ENCODE measurements around the gene GOLGA3.

DNA sequence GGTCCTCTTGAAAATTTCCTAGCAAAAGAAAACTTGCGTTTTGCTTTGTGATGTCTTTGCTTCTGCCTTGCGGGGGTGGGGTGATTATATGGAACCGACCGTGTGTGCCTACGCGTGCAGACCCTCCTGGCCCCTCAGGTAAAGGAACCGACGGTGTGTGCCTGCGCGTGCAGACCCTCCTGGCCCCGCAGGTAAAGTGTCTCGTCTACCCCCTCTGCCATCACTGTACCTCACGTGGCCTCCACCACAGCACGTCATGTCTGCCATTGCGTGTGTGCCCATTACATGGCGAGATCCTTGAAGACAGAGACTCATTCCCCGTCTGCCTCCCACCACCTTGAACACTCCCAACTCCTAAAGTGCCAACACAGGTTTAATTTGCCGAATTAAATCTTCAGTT lies 3.6 kb downstream of the GOLGA3 start:
- TF ChIP-seq, protein P1, sequence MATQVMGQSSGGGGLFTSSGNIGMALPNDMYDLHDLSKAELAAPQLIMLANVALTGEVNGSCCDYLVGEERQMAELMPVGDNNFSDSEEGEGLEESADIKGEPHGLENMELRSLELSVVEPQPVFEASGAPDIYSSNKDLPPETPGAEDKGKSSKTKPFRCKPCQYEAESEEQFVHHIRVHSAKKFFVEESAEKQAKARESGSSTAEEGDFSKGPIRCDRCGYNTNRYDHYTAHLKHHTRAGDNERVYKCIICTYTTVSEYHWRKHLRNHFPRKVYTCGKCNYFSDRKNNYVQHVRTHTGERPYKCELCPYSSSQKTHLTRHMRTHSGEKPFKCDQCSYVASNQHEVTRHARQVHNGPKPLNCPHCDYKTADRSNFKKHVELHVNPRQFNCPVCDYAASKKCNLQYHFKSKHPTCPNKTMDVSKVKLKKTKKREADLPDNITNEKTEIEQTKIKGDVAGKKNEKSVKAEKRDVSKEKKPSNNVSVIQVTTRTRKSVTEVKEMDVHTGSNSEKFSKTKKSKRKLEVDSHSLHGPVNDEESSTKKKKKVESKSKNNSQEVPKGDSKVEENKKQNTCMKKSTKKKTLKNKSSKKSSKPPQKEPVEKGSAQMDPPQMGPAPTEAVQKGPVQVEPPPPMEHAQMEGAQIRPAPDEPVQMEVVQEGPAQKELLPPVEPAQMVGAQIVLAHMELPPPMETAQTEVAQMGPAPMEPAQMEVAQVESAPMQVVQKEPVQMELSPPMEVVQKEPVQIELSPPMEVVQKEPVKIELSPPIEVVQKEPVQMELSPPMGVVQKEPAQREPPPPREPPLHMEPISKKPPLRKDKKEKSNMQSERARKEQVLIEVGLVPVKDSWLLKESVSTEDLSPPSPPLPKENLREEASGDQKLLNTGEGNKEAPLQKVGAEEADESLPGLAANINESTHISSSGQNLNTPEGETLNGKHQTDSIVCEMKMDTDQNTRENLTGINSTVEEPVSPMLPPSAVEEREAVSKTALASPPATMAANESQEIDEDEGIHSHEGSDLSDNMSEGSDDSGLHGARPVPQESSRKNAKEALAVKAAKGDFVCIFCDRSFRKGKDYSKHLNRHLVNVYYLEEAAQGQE (IDR thresholded peaks at IDR 0.05; ENCODE audit: insufficient read depth in 1 of 2, low read depth in 2 of 2, low read length in 2 of 2) = no peak
- TF ChIP-seq TAF1 (IDR thresholded peaks at IDR 0.05; ENCODE audit: borderline replicate concordance, insufficient read depth, low read length) = no peak

All from PFSK-1 (cell line).